ENCODE data around the gene ILK.

Gene ILK

DNA sequence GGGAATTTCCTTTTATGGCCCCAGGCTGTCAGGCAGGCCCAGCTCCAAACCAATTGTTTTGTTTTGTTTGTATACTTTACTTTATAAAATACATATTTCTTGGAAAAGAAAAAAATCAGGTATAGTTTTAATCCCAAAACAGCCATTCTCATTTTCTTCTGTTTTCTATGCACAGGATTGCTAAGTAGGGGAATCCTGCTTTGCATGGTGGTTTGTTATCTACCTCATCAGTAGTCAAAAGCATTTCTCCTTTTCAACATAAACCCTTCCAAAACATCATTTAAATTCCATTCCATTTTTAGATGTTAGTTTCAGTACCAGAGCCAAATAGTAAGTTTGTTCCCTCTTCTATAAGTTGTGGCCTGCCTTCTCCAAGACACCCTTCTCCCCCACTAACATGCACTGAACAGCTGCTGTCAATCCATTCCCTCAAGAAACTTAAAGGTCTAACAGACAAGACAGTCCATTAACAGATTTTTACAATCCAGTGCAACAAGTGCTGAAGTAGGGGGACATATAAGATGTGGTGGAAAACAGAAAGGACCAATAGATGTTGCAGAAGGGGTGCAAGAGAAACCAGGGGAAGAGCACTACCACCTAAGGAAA, 3.7 kb downstream of the ILK start:
- DNase-seq: no peak

DNA sequence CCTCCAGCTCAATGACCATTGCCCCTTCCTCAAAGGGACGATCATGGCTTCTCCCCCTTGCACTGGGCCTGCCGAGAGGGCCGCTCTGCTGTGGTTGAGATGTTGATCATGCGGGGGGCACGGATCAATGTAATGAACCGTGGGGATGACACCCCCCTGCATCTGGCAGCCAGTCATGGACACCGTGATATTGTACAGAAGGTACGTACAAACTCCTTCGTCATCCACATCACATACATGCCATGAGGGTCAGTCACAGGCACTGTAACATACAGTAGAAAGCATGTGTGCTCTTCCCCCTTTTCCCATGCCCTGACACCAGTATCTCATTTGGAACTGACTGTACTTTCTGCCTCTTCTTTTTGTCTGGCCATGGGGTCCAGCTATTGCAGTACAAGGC, 4.4 kb downstream of the ILK start:
- DNase-seq: no peak

DNA sequence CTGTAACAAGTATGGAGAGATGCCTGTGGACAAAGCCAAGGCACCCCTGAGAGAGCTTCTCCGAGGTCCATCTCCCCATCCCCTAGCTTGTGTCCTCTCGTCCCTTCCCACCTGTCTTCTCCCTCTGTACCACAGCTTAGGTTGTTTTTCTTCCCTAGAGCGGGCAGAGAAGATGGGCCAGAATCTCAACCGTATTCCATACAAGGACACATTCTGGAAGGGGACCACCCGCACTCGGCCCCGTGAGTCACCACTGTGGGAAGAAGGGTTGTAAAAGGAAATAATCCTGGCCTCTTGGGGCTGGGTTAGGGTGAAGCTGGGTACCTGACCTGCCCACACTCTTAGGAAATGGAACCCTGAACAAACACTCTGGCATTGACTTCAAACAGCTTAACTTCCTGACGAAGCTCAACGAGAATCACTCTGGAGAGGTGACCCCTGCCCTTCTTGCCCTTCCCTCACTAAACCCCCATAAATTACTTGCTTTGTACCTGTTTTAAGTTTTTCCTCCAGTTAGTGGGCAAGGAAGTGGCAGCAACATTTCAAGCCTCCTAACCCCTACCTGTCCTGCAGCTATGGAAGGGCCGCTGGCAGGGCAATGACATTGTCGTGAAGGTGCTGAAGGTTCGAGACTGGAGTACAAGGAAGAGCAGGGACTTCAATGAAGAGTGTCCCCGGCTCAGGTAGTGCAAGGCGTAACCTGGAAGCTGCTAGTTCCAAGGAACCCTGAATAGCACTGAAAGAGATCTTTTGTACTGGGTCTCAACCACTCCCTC, 5.3 kb downstream of the ILK start:
- DNase-seq: no peak

DNA sequence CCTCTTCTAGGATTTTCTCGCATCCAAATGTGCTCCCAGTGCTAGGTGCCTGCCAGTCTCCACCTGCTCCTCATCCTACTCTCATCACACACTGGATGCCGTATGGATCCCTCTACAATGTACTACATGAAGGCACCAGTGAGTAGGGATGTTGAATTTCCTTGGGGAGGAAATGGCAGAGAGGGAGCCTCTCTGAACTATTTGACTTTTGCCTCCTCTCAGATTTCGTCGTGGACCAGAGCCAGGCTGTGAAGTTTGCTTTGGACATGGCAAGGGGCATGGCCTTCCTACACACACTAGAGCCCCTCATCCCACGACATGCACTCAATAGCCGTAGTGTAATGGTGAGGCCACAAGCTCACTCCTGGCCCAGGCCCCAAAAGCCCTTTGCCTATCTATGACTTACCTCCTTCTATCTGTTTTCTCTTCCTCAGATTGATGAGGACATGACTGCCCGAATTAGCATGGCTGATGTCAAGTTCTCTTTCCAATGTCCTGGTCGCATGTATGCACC, 6.0 kb downstream of the ILK start:
- no peak for DNase-seq

DNA sequence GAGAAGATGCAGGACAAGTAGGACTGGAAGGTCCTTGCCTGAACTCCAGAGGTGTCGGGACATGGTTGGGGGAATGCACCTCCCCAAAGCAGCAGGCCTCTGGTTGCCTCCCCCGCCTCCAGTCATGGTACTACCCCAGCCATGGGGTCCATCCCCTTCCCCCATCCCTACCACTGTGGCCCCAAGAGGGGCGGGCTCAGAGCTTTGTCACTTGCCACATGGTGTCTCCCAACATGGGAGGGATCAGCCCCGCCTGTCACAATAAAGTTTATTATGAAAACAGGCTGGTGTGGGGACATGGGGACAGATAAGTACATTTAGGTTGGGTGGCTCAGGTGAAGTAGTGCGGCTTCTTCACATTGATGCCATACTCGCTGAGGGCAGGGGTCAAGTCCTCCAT, 7.0 kb downstream of the ILK start:
- no peak for DNase-seq

DNA sequence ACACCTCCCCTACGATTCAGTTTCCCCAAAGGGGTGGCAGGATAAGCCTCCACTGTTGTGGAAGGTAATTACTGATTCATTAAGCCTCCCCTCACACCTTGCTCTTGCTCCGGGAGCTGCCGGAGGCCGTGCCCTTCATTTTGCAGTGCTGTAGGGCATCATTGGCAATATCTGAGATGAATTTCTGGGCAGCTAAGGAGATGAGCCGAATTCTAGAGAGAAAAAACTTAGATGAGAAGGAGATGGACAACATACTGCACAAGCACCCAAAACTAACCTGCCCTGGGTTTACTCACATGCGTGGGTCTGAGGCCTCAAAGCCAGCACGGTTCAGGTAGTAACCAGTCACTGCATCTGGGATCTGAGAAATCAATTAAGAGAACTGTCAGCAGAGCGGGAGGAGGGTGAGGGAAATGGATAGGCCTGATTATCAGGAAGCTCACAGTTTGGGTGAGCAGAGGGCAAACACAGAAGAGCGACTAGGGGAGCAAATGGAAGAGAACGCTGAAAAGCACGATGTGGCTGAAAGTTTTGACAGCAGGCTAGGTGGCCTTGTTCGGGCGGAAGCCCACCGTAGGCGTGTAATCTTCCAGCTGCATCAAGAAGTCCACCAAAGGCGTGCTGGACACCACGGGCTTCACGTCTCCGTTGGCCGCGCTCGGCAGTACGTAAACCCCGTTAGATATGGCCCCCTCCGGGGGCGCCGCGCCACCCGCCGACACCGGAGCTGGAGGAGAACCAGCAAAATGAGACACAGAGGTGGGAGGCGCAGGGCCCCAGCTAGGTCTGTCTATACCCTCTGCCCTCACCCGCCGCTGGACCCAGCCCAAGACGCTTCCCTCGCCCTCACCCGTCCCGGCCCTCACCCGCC, 7.8 kb downstream of the ILK start:
- DNase-seq: peak; percentile 19 to 22

DNA sequence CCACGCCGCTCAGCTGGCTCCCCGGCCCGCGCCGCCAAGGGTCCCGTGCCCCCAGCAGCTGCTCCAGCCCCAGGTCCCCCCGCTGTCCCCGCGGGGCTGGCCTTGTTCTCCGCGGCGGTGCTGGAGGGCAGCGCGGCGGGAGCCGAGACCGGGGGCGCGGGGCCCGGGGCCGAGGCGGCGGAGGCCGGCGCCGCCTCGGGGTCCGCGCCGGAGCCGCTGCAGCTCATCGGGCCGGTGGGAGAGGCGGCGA, 8.3 kb downstream of the ILK start:
- DNase-seq: no peak

DNA sequence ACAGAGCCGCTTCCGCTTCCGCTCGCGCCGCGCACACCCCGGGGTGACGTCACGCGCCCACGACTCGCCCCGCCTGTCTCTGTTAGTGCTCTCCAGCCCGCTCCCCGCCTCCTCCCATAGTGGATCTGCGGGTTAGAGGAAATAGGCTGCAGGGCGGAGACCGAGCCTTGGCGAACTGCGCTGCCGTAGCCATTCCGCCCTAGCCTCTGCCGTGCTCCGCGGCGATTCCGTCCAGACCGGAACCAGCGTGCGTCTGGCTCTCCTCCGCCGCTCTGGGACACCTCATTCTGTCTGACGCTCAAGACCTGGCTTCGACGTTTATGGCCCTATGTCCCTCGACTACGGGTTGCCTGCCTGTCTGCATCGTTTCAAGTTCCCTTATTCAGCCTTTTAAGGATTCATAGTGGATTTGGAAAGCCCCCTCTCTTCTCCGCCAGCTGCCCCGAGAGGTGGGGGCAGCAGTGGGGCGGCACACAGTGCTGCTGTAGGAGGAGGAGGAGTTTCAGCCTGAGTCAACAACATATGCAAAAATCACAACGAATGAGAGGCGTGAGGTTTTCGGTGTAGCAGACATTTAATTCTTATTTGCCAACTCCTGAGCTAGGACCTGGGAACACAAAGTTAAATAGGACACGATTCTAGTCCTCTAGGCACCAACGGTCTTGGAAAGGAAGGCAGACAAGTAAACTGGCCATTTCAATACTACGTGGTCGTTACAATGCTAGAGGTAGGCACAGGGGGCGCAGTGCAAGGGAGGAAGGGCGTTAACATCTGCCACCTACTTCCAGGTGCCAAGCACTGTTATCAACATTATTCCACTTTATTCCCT, 8.9 kb downstream of the ILK start, which contains the start of gene TAF10:
TAF10 (minus strand) TSS at position 4 of the 829 bp plus-strand sequence. CDS start 27 bp downstream, outside the sequence.
- peak; percentile 96 for DNase-seq

DNA sequence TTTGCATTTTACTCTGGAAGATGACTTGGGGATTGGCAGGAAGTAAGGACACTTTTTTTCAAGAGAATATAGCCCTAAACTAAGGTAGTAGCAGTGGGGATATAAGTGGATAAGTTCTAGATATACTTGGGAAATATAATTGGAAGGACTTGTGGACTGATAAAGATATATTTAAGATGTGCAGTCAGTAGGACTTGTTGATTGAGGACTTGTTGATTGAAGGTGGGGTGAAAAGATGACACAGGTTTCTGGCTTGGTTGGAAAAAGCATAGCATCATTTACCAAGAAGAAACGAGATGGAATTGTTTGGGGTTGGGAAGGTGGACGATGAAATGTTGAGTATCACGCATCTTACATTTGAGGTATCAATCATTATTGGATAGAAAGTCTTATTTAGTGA, 9.9 kb downstream of the ILK start:
- DNase-seq: no peak

DNA sequence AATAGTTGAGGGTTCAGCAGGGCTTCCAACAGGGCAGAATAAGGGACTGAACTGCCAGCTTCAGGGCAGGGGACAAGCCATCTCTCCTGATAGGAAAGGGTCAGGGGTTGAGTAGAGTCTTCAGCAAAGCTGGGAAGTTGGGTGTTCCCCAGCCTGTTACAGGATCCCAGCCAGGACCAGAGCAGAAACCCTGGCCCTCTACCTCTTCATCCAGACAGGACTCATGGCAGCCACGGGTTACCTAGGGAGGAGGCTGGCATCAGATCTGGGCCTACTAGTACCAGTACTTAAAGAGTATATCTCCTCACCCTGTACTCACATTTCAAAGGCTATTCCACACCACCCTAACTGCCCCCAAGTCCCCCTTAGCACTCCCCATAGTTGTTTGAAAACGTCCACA, 10.9 kb downstream of the ILK start:
- no peak for DNase-seq

DNA sequence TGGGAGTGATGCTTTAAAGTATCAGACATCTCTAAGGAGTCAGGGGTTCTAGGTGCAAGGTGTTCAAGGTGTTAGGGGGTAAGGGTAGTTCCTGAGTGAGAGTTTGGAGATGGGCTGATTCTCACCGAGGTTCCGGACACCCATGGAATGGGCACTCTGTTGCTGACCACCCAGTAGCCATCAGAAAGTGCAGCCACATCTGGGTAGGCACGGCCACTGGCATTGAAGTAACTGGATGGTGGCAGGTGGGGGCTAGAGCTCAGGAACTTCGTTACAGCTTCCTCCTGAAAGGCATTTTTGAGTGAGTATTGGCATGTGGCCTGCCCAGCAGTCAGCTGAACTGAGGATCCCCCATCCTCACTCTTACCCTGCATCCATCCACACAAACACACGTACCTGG, 11.5 kb downstream of the ILK start:
- DNase-seq: no peak

DNA sequence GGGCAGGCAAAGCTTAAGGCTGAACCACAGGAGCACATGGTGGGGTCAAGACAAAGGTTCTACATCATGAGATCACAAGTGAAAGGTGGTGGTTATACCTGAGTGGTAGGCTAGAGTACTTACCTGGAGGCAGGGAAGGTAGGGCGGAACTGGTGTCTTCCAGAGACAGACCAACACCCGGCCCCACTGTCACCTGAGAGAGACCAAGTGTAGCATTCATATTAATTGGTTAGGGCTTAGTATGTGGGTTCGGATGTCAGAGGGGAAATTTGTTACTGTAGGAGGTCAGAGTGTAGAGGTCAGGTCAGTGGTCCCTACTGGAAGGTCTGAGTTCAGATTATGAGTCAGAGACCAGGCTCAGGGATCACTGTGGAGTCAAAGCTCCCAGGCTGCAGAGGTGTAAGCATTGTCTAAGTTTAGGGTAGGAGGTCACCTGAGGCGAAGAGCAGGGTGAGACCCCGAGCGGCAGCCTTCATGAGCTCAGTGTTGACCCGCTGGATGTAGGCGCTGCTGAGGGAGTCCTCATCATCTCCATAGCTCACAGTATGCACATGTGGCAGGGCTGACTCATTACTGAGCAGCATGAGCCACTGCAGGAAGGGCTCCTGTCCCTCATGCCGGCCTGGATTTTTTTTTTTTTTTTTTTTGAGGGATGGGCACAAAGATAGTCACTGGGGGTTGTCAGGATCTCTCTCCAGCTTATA, 12.5 kb downstream of the ILK start:
- no peak for DNase-seq

DNA sequence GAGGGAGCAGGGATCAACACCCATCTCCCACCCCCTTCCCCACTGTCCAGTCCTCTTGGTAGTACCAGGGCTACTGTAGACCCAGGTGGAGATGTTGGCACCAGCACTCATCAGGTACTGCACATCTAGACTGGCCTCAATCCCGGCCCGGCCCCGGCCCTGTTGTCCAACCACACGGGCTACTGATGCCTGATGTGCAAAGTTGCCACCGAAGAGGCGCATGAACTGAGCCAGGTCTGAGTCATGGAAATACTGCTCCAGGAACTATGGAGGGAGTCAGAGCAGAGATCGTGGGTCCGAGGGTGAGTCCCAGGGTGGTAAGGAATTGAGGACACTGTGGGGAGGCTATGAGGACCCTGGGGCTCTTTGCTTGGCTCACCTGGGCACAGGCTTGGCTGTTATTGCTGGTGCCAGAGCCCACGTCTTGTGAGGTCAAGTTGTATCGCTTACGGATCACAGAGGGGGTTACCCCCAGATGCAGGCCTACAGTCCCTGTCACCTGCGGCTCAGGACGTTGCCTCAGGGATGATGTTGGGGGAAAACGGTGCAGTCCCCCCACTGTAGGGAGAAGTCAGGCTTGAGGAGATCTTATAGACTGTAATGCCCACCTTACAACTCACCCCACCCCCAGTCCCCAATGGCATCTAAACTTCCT, 13.1 kb downstream of the ILK start:
- no peak for DNase-seq

DNA sequence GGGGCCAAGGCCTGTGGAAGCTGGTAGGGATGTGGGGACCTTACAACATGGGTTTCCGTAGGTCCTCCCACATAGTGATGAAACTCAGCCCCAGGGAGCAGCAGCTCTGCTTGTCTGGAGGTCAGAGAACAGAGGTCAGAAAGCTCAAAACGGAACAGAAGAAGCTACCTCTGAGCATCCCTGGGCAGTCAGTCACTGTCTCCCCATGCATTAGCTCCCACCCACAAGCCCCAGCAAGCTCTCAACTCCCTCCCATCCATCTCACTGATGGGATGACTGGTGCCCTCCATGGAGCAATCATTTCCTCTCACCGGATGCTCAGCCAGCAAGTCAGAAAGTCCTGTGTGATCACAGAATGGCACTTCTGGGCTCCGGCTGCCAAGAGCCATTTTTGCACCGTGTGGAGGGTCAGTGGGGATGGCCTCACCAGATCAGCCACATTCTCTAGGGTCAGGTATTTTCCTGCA, 13.8 kb downstream of the ILK start:
- peak in 1 of 2 donors; percentile 41 for DNase-seq

DNA sequence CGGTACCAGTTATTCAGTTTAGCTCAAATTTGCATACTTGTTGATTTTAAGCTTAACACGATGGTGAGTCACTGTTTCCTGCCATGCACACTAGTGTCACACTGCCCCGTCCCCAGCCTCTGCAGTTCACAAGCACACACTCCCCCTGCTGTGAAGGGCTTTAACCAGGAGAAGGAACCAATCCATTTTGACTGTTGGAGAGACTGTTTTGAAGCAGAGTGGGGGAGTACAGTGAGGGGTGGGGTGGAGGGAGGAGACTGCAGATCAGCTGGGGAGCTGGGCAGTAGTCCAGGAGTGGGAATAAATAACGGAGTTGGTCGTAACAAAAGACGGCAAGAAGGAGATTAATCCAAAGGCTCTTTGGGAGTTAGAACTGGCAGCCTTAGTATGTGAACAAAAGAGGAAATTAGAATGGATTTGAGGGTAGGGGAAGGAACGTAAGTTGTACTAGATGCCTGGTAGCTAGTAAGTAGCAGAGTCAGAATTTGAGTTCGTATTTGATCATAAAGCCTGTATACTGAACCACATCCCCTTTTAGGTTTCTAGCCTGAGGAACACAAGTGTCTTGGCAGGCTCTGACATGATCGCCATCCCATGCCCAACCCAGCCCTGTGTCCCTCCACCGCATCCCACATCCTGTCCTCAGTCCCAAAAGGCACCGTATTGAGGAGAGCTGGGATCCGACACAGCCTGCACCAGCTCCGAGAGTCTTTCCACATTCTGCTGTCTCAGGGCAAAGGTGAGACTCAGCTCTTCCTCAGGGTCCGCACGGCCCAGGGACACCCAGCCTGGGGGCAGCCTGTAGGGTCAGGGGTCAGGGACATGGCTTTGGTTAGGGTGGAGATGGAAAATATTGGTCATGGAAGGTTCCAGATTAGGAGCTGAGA, 14.8 kb downstream of the ILK start:
- DNase-seq: peak; percentile 79

DNA sequence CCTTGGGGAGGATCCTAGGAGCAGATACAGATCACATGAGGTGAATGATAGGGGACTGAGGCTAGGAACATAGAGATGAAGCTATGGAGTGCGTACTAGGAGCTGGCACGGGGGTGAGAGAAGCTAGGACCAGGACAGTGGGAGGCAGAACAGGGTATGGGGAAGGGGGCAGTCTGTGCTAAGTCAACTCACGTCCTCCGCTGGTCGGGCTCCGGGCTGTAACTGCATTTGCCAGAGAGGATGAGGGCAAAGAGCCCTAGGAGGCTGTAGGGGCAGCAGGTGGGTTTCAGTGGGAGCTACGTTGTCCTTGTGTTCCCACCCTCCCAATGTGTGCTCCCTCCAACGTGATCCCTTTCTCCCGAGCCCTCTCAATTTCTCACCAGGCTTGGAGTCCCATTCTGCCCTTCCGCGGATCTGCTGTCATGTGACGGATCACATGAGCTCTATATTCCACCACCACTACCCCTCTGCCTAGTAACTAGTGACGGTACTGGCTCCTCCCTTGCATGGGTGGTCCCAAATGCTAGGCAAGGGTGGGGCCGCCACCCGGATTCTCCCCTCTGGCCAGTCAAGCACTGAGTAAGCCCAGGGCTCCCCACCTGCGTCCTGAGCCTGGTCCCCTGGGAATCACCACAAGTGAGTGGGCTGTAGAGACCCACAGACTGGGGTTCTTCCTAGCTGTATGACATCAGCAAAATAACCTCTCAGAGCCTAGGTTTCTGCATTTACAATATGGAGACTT, 15.6 kb downstream of the ILK start, which contains the start of gene TPP1:
TPP1 (minus strand) TSS at position 419 of the 742 bp plus-strand sequence; CDS start at position 397, 22 bp downstream.
- peak; percentile 94 for DNase-seq

DNA sequence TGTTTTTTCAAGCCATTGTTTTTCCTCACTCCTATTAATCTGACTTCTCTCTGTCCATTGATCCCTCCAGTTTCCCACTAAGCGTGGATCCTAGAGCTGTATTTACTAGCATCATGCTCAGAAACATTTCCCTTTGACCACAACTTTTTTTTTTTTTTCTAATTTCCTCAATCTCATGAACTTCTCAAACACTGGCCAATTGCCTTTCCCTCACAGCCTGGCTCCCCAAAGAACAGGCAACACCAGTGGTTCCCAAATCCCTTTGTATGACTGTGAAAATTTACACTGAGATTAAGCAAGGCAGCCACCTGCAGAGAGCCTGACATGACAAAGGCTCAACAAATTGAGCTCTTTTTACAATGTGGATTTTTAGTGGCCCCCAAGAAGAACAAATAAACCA, 17.1 kb downstream of the ILK start:
- DNase-seq: no peak

DNA sequence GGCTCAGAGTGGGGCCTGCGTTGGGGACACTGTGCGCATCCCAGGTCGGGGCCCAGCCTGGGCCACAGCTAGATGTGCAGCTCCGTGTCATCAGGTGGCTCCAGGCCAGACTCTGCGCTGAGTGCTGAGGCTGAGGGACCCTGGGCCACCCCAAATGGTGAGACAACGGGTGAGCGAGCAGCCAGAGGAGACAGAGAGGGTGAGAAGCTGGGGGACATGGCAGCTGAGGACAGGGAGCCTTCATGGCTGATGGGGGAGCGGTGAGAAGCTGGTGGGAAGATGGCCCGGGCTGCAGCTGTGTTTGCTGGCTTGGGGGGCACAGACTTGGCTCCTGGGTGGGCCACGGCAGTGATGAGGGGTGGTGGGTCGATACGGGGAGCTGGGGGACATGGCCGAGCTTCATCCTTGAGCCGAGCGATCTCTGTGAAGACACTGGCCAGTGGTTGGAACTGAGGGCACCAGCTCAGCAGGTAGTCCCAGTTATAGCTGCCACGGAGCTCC, 18.2 kb downstream of the ILK start:
- no peak for DNase-seq
